ENCODE measurements around the gene STK36.

The STK36 gene

DNA sequence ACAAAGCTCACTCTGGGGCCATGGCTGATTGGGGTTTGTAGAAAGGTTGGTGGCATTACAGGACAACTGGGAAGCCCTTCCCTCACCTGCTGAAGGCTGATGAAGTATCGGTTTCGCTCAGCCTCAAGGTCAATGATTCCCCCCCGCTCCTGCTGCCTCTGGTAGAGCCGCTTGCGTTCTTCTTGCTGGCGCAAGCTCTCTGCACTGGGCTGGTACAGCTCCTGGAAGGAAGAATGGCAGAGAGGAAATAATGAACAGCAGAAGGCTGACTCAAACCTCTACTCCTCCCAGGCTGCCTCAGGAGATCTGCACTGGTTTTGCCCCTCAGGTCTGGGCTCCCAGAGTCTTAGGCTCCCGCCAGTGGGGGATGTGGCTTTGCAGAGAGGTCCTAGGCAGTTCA, 7.2 kb upstream of the STK36 start:
- DNase-seq: no peak

- no peak for DNase-seq
Measured at GRCh38 chr2:218671097-218671653, 711 bp upstream of the STK36 start.

DNA sequence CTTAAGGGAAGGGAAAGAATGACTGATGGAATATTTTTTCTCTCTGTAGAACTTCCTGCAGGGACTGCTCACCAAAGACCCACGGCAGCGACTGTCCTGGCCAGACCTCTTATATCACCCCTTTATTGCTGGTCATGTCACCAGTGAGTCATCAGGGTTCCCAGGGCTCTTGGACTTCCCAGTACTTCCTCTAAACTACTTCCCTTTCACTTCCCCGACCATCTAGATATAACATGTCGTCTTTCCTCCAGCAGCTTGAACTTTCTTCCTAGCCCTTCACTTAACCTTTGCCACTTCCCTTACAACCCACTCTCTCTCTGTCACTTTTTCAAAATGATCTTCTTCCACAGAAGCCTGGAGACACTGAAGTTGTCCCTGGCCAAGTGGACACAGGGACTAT, 7.2 kb downstream of the STK36 start:
- no peak for DNase-seq

DNA sequence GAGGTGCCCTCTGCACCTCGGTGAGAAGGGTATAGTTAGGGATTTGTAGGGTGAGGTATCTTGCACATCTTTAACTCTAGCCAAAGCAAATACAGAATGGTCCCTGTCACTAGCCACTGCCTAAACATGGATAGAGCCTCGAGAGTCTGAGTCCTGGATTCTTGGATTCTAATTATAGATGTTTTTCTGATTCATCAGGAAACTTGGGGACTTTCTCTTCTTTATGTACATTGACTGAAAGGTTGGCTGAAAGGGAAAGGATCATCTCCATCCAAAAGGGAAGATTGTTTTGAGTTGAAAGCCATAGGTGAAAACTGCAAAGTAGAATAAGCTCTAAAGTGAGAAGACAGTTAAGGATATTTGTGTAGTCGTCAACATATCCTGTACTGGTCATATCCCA, 8.2 kb downstream of the STK36 start:
- no peak for DNase-seq

DNA sequence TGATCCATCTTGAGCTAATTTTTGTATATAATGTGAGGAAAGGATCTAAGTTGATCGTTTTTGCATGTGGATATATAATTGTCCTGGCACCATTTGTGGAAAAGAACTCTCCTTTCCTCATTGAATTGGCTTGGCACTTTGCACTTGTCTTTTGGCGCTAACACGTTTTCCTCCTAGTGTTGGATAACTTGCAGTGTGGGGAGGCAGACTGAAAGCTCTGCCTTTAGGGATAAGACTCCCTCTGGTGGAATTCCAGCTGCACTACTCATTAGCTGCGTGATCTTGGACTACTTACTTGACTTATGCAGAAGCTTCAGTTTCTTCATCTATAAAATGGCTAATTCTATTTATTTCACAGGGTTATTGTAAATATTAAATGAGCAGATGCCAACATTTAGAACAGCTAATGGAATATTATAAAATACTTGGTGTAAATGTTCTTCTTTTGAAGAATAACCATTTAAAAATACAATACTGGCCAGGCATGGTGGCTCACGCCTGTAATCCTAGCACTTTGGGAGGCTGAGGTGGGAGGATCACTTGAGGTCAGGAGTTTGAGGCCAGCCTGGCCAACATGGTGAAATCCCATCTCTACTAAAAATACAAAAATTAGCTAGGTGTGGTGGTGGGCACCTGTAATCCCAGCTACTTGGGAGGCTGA, 15.6 kb downstream of the STK36 start:
- DNase-seq: peak; percentile 86

DNA sequence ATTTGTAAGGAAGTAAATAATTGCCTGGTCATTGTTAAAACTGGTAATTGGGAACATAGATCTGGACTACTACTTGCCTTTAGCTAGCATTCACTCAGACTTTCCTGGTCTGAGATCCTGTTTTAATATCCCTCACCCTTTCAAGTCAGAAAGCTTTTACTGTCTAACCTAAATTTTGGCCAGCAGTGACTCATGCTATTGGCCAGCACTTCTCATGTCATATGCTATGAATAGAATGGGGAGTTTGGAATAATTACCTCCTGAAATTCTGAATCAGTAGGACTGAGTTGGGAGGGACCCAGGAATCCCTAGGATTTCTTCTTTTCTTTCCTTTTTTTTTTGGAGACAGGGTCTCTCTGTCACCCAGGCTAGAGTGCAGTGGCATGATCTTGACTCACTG, 19.3 kb downstream of the STK36 start:
- no peak for DNase-seq

DNA sequence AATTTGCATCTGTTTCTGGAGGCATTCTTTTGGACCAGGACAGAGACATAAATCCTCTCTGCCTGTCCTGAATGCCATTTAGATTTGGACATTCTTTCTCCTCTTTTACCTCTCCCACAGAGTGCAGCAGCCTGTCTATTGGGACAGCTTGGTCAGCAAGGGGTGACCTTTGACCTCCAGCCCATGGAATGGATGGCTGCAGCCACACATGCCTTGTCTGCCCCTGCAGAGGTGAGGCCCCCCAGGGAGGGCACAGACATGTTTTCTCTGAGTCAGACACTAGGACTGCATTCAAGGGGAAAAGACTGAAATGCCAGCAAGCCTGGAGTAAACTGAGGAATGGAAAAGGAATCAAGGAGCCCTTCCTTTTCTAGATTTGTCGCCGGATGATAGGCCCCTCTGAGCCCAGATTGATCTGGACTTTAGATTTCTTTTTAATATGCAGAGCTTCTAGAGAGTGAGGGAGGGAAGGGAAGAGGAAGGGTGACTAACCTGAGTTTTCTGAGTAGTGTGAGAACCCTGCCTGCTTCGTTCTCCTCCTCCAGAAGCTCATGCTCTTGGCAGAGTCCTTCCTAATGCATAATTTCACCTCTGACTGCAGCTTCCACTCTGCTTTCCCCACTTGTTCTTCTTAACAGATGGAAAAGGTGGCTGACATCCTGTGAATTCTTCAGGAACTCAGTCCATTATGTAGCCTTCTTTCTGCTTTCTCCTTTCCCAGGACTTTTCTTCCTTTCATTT, 22.7 kb downstream of the STK36 start:
- peak; percentile 86 for DNase-seq

GRCh38 chr2:218698885-218699284, 27.0 kb downstream of the STK36 start:
- DNase-seq: no peak

GRCh38 chr2:218701806-218702205, 29.9 kb downstream of the STK36 start:
- no peak for DNase-seq

DNA sequence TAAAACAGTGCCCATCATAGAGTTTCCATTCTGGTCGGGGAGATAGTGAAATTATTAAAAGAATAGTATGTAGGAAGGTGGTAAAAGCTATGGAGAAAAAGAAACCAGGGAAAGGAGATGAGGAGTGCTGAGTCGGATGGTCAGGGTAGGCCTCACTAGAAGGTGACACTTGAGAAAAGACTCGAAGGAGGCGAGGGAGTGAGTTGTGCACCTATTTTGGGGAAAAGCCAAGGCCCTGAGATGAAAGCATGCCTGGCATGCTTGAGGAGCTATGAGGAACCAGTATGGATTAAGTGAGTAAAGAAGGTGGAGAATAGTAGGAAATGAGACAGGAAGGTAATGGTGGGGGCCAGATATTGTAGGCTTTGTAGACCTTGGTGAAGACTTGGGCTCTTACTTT, 31.5 kb downstream of the STK36 start:
- DNase-seq: no peak

DNA sequence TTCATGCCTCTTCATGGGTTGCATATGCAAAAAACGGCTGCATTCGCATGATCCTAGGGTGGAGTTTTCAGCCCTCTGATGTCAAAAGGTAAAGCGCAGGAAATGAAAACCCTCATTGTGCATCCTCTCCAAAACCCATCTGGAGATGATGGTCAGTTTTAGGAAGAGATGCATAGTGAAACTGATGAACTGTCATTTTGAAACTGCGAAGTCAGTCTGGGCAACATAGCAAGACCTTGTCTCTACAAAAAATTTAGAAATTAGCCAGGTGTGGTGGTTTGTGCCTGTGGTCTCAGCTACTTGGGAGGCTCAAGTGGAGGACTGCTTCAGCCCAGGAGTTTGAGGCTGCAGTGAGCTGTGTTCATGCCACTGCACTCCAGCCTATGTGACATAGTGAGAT, 36.2 kb downstream of the STK36 start:
- DNase-seq: no peak

DNA sequence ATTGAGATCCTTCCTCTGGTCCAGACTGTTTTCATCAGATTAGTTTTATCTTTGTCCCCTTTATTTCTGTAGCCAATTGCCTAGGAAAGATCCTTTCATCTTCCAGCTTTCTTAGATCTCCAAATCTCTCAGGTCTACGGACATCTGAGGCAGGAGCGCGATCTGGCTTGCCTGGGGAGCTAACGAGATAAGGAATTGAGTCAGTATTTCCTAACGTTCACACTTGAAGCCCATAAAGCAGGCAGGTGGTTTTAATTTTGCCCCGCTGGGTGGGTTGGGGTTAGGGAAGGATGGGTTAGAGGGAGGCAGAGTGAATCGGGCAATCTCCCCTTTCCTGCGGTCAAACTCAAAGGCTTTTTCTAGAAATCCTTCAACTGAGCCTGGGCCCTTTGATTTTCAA, 38.0 kb downstream of the STK36 start:
- DNase-seq: no peak

GRCh38 chr2:218710334-218710686, 38.4 kb downstream of the STK36 start:
- no peak for DNase-seq

DNA sequence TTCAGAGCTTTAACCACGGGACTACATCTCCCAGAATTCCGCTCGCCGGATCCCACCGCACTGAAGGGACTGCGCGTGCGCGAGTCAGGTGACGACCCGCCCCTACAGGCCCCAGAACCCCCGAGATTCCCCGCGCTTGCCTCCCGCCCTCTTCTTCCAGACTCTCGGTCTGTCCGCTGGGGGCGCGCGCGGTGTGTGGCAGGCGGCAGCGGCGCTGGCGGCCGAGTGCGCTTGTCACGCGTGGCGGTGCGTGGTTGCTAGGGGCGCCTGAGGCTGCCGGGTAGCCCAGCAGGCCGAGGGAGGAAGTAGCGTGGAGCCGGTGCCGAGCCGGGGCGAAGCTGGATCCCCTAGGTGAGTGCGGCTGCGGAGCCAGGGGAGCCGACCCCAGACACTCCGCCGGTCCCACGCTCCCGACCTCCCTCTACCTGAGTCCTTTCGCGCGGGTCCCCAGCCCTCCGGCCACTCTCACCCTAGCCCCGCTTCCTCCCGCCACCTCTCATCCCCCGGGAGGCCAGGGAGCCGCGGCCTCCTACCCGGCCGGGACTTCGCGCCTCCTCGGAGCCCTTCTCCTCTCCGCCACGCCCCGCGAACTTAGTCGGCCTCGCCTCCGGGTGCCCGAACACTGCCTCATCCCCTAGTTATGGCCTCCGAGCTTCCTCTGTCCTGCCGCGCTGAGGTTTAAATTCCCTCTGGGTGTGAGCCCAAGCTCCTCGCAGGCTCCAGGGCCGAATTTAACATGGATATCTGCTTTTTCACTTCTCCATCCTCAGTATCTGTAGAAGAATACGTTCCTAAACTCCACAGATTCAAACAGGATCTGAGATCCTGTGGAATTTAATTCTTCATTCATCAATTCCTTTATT, 39.0 kb downstream of the STK36 start, which contains the start of gene TTLL4:
Gene TTLL4 (plus strand): TSS at position 149 of the 863 bp plus-strand sequence. CDS start 26,842 bp downstream, outside the sequence.
- DNase-seq: peak; percentile 98

DNA sequence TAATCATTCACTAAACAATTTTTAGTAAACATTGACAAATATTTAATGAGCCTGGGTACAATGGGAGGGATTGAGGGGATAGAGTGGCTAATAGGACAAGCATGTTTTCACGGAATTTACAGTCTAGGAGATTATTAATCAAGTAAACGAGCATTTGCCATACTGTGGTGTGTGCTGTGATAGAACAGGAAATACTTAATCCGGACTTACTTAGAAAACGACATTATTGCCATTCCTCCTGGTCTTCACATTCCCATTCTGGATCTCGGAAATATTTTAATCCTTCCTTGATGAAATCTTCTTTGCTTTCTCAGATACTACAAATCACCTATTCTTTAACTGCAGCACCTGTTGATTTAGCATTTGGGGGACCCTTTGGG, 39.7 kb downstream of the STK36 start:
- DNase-seq: no peak

GRCh38 chr2:218713922-218714321, 42.0 kb downstream of the STK36 start:
- no peak for DNase-seq

- no peak for DNase-seq
Measured at GRCh38 chr2:218716070-218716469, 44.2 kb downstream of the STK36 start.

DNA sequence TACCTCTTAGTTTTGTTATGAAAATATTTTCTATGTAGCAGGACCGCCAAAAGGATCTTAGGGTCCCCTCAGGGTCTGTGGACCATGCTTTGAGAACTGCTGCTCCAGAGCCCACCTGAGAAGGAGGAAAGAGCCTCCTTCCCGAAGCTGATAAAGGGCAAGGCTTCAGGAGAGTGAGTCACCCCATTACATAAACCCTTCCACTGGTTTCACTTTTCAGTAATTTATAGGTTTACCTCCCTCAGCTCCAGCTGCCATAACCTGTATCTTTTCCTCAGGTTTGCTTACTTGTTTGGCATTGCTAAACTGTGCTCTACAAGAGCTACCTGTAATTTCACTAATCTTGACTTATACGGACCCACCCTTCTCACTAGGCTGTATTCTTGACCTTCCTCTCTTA, 45.4 kb downstream of the STK36 start:
- DNase-seq: no peak

GRCh38 chr2:218718058-218718457, 46.2 kb downstream of the STK36 start:
- no peak for DNase-seq

DNA sequence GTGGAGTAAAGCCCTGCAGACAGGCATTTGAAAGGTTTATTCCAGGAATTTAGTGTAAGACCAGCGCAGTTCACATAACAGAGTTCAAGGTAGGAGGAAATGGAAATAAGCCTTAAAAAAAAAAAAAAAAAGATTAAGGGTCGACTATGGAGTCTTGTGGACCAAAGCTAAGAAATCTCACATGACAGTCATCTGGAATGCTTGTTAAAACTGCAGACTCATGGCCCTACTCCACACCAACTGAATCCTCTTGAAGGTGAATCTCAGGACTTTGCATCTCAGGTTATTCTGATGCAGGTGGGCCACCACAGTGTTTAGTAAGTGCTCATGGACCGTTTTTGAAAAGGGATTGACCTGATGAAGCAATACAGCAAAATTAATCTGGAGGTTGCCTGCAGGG, 47.6 kb downstream of the STK36 start:
- no peak for DNase-seq

GRCh38 chr2:218720048-218721041, 48.5 kb downstream of the STK36 start:
- no peak for DNase-seq

- no peak for DNase-seq
Measured at GRCh38 chr2:218721488-218721887, 49.6 kb downstream of the STK36 start.

All from islet precursor cell (in vitro differentiated cells).